HepG2 (cell line): ENCODE results near the gene CTSW. TPM values are rescaled to one million over a fixed set of nuclear protein-coding genes. Genes with fewer than 3 reads are reported as not detected.
A peak's percentile ranks its signal among the peaks of the same experiment; 100 is the strongest.

ENCODE experiments used
- AKAP8 ChIP-seq: sonication (generic); formaldehyde crosslinking; IDR thresholded peaks from 2 replicates; pipeline ENCODE4 v1.5.1; 2020; ENCODE audit warnings: mild to moderate bottlenecking, missing genetic modification reagents
- ELF4 ChIP-seq: sonication (generic); formaldehyde crosslinking; IDR thresholded peaks from 2 replicates; pipeline ENCODE4 v1.5.0; 2020; ENCODE audit warnings: missing genetic modification reagents, mild to moderate bottlenecking, moderate library complexity, borderline replicate concordance
- MED1 ChIP-seq: sonication (generic); formaldehyde crosslinking; IDR thresholded peaks from 2 replicates; pipeline ENCODE4 v1.4.0; 2020; ENCODE audit warnings: missing genetic modification reagents
- NFYC ChIP-seq: IDR thresholded peaks from 2 replicates; pipeline ENCODE4 v1.6.1; 2016; ENCODE audit warnings: missing genetic modification reagents, missing compliant biosample characterization
- STAG1 ChIP-seq: sonication (generic); formaldehyde crosslinking; IDR thresholded peaks from 2 replicates; pipeline ENCODE4 v1.4.0; 2020; ENCODE audit warnings: missing genetic modification reagents
- TGIF2 ChIP-seq: IDR thresholded peaks from 2 replicates; pipeline ENCODE4 v1.6.1; 2016; ENCODE audit warnings: control low read depth, missing compliant biosample characterization
- ZEB1 ChIP-seq: IDR thresholded peaks from 2 replicates; pipeline ENCODE4 v1.6.1; 2012; ENCODE audit warnings: mild to moderate bottlenecking, low read depth, inconsistent platforms; ENCODE audit not compliant: insufficient replicate concordance
- ZNF337 ChIP-seq: sonication (generic); formaldehyde crosslinking; IDR thresholded peaks from 2 replicates; pipeline ENCODE4 v1.5.1; 2020; ENCODE audit warnings: missing genetic modification reagents, low read depth, mild to moderate bottlenecking, borderline replicate concordance
- ZNF543 ChIP-seq: sonication (generic); formaldehyde crosslinking; IDR thresholded peaks from 2 replicates; pipeline ENCODE4 v1.4.0; 2020; ENCODE audit warnings: mild to moderate bottlenecking, missing genetic modification reagents
- polyA plus RNA-seq, 8 experiments: library from polyadenylated mRNA; depleted of rRNA in 3 of 8; stranded (reverse) in 7 of 8; unstranded in 1 of 8; fragments of >200 nt; fragmentation: Illumina TruSeq in 4 of 8; extraction: Trizol in 4 of 8; gene quantifications; 2 replicates each; pipeline versions ENCODE4 v1.2.1 to v1.2.3, GENCODE V29; 2011 to 2016; ENCODE audit warnings: low read depth in 4 of 8, missing spikeins in 1 of 8, mixed read lengths in 1 of 8; ENCODE audit not compliant: insufficient read depth in 1 of 8
- total RNA-seq, 5 experiments: library from RNA; depleted of rRNA; stranded (reverse); fragments of >200 nt; fragmentation: Illumina TruSeq; extraction: Trizol; gene quantifications; 2 replicates each; pipeline ENCODE4 v1.2.3, GENCODE V29; 2016; ENCODE audit warnings: low read depth in 1 of 5
- TF ChIP-seq, protein P1 (sequence below): sonication (generic); formaldehyde crosslinking; IDR thresholded peaks from 2 replicates; pipeline ENCODE4 v1.4.0; 2020; ENCODE audit warnings: mild to moderate bottlenecking, missing genetic modification reagents
- TF ChIP-seq, protein P2 (sequence below): sonication (generic); formaldehyde crosslinking; IDR thresholded peaks from 2 replicates; pipeline ENCODE4 v1.4.0; 2020; ENCODE audit warnings: missing genetic modification reagents
- TF ChIP-seq, protein P3 (sequence below): sonication (generic); formaldehyde crosslinking; IDR thresholded peaks from 2 replicates; pipeline ENCODE4 v1.8.0; 2023; ENCODE audit warnings: mild to moderate bottlenecking, missing genetic modification reagents
- TF ChIP-seq, protein P4 (sequence below): sonication (generic); formaldehyde crosslinking; IDR thresholded peaks from 2 replicates; pipeline ENCODE4 v1.5.1; 2020; ENCODE audit warnings: missing genetic modification reagents, mild to moderate bottlenecking, borderline replicate concordance
- TF ChIP-seq, protein P5 (sequence below): sonication (generic); formaldehyde crosslinking; conservative IDR thresholded peaks from 2 replicates; pipeline ENCODE4 v1.4.0; 2020; ENCODE audit warnings: missing genetic modification reagents

Gene CTSW
- total and polyA plus RNA-seq, 2 of the 13 experiments (the other 11 are each of a cell fraction or from before 2014, with no cell fraction given), result 0.09 TPM; not detected in 1

DNA sequence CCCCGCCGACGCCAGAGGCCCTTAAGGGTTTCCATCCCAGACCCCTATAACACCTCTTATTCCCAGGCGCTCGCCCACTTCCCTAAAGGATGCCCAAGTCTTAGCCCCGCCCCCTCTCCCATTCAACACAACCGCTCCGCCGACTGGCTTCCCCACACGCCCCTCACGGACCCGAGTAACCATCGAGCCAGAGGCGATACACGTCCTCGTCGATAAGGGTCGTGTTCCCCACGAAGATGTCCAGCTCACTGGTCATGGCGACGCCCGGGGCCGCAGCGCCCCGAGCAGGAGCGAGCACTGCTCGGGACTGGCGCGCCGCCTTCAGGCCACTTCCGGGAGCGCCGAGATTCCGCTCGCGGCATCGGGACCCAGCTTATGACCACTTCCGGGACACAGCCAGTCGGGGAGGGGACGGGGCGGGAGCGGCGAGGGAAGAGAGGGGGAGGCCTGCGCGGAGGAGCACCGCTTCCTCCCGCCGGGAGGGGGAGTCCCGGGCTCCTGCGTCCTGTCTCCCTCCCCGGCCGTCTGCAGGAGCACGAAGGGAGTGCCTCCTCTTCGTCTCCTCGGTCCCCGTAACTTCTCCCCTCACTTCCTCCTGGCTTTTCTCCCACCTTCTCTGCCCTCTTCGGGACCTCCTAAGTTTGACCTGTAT, 8.7 kb downstream of the CTSW start, which contains the start of gene FIBP (continued):
- TF ChIP-seq, protein P1, sequence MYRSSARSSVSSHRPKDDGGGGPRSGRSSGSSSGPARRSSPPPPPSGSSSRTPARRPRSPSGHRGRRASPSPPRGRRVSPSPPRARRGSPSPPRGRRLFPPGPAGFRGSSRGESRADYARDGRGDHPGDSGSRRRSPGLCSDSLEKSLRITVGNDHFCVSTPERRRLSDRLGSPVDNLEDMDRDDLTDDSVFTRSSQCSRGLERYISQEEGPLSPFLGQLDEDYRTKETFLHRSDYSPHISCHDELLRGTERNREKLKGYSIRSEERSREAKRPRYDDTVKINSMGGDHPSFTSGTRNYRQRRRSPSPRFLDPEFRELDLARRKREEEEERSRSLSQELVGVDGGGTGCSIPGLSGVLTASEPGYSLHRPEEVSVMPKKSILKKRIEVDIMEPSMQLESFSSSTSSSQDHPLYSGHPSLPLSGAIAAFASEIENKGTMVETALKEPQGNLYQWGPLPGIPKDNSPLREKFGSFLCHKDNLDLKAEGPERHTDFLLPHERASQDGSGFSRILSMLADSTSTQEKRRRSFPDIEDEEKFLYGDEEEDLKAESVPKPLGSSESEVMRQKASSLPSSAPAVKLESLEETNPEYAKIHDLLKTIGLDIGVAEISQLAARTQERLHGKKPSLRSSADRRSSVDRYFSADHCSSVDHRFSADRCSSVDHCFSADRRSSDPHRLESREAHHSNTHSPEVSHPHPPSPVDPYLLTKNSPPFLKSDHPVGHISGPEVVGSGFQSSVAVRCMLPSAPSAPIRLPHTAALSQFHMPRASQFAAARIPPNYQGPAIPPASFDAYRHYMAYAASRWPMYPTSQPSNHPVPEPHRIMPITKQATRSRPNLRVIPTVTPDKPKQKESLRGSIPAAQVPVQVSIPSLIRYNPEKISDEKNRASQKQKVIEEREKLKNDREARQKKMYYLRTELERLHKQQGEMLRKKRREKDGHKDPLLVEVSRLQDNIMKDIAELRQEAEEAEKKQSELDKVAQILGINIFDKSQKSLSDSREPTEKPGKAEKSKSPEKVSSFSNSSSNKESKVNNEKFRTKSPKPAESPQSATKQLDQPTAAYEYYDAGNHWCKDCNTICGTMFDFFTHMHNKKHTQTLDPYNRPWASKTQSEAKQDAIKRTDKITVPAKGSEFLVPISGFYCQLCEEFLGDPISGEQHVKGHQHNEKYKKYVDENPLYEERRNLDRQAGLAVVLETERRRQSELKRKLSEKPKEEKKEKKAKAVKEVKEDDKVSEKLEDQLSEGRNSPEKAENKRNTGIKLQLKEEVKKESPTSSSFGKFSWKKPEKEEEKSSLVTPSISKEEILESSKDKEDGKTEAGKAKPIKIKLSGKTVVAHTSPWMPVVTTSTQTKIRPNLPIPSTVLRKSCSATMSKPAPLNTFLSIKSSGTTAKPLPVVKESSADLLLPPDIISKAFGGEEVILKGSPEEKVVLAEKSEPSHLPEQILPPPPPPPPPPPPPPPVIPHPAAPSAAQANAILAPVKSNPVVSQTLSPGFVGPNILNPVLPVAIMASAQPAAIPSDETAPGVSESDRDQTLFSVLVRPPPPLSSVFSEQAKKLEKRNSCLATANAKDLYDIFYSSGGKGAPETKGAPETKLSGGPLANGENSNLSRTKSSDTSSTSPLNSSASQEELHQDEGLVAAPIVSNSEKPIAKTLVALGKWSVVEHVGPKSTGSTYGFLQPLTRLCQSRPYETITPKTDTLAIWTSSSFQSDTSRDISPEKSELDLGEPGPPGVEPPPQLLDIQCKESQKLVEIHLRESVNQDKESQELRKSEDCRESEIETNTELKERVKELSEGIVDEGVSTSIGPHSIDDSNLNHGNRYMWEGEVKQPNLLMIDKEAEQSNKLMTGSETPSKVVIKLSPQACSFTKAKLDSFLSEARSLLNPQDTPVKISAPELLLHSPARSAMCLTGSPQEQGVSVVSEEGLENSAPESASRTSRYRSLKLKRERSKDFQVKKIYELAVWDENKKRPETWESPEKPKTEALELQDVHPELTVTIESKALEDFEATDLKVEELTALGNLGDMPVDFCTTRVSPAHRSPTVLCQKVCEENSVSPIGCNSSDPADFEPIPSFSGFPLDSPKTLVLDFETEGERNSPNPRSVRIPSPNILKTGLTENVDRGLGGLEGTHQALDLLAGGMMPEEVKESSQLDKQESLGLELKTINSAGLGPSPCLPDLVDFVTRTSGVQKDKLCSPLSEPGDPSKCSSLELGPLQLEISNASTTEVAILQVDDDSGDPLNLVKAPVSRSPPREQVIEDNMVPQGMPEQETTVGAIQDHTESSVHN (CRISPR knock-in tag), result no peak
- TF ChIP-seq ZEB1, result peak; percentile 26
- TF ChIP-seq MED1 (CRISPR knock-in tag), result no peak; the same call in none of the 2 replicates
- peak; percentile 63; the same call in 1 of the 2 replicates for TF ChIP-seq TGIF2 (CRISPR knock-in tag)
- TF ChIP-seq NFYC, result peak; percentile 65
- TF ChIP-seq STAG1 (CRISPR knock-in tag), result peak; percentile 53
- TF ChIP-seq, protein P2, sequence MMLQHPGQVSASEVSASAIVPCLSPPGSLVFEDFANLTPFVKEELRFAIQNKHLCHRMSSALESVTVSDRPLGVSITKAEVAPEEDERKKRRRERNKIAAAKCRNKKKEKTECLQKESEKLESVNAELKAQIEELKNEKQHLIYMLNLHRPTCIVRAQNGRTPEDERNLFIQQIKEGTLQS (CRISPR knock-in tag), result no peak
- TF ChIP-seq, protein P3, sequence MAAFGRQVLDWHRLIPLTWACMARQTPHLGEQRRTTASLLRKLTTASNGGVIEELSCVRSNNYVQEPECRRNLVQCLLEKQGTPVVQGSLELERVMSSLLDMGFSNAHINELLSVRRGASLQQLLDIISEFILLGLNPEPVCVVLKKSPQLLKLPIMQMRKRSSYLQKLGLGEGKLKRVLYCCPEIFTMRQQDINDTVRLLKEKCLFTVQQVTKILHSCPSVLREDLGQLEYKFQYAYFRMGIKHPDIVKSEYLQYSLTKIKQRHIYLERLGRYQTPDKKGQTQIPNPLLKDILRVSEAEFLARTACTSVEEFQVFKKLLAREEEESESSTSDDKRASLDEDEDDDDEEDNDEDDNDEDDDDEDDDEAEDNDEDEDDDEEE, result peak; percentile 17; the same call in 1 of the 2 replicates
- 0 out of 2 replicates have a peak, but pooled peaks have one; percentile 36 for TF ChIP-seq ELF4
- TF ChIP-seq ZNF543 (CRISPR knock-in tag), result no peak
- no peak for TF ChIP-seq ZNF337
- no peak for TF ChIP-seq AKAP8
- TF ChIP-seq, protein P4, sequence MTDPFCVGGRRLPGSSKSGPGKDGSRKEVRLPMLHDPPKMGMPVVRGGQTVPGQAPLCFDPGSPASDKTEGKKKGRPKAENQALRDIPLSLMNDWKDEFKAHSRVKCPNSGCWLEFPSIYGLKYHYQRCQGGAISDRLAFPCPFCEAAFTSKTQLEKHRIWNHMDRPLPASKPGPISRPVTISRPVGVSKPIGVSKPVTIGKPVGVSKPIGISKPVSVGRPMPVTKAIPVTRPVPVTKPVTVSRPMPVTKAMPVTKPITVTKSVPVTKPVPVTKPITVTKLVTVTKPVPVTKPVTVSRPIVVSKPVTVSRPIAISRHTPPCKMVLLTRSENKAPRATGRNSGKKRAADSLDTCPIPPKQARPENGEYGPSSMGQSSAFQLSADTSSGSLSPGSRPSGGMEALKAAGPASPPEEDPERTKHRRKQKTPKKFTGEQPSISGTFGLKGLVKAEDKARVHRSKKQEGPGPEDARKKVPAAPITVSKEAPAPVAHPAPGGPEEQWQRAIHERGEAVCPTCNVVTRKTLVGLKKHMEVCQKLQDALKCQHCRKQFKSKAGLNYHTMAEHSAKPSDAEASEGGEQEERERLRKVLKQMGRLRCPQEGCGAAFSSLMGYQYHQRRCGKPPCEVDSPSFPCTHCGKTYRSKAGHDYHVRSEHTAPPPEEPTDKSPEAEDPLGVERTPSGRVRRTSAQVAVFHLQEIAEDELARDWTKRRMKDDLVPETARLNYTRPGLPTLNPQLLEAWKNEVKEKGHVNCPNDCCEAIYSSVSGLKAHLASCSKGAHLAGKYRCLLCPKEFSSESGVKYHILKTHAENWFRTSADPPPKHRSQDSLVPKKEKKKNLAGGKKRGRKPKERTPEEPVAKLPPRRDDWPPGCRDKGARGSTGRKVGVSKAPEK (CRISPR knock-in tag), result no peak
- TF ChIP-seq, protein P5, sequence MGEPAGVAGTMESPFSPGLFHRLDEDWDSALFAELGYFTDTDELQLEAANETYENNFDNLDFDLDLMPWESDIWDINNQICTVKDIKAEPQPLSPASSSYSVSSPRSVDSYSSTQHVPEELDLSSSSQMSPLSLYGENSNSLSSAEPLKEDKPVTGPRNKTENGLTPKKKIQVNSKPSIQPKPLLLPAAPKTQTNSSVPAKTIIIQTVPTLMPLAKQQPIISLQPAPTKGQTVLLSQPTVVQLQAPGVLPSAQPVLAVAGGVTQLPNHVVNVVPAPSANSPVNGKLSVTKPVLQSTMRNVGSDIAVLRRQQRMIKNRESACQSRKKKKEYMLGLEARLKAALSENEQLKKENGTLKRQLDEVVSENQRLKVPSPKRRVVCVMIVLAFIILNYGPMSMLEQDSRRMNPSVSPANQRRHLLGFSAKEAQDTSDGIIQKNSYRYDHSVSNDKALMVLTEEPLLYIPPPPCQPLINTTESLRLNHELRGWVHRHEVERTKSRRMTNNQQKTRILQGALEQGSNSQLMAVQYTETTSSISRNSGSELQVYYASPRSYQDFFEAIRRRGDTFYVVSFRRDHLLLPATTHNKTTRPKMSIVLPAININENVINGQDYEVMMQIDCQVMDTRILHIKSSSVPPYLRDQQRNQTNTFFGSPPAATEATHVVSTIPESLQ (CRISPR knock-in tag), result no peak
